Neural progenitor cell (in vitro differentiated cells): ENCODE data around the gene PCNX3. TPM values are rescaled to one million over a fixed set of nuclear protein-coding genes. Genes with fewer than 3 reads are reported as not detected.

Source experiments
- DNase-seq: peaks from one replicate; pipeline ENCODE4 v3.0.0-alpha.2; 2016; ENCODE audit warnings: low spot score
- H2AFZ ChIP-seq: fragments of 200-600 bp; sonication (generic); replicated peaks from 2 replicates; pipeline ENCODE4 v1.6.1; 2016; ENCODE audit warnings: antibody characterized with exemption
- H3F3A ChIP-seq: fragments of 200-600 bp; sonication (generic); 2 replicates; pipeline ENCODE4 v1.6.1; 2016; ENCODE audit warnings: antibody characterized with exemption, low read depth
- H3K27ac ChIP-seq: fragments of 200-600 bp; sonication (generic); 2 replicates; pipeline ENCODE4 v1.5.1; 2016; ENCODE audit warnings: mild to moderate bottlenecking
- H3K27me3 ChIP-seq: fragments of 200-600 bp; sonication (generic); 2 replicates; pipeline ENCODE4 v1.6.1; 2016; ENCODE audit warnings: mild to moderate bottlenecking, moderate library complexity
- H3K36me3 ChIP-seq: fragments of 200-600 bp; sonication (generic); 2 replicates; pipeline ENCODE4 v1.5.1; 2016
- H3K4me1 ChIP-seq: fragments of 200-600 bp; sonication (generic); 2 replicates; pipeline ENCODE4 v1.6.1; 2016; ENCODE audit warnings: mixed run types
- H3K4me2 ChIP-seq: fragments of 200-600 bp; sonication (generic); 2 replicates; pipeline ENCODE4 v1.6.1; 2016
- H3K4me3 ChIP-seq: fragments of 200-600 bp; sonication (generic); 2 replicates; pipeline ENCODE4 v1.5.1; 2016
- H3K79me2 ChIP-seq: fragments of 200-600 bp; sonication (generic); 2 replicates; pipeline ENCODE4 v1.6.1; 2016; ENCODE audit warnings: low read depth
- H3K9ac ChIP-seq: fragments of 200-600 bp; sonication (generic); 2 replicates; pipeline ENCODE4 v1.6.1; 2016
- H3K9me3 ChIP-seq: fragments of 200-600 bp; sonication (generic); 2 replicates; pipeline ENCODE4 v1.5.1; 2016; ENCODE audit warnings: low read depth
- H4K20me1 ChIP-seq: fragments of 200-600 bp; sonication (generic); 2 replicates; pipeline ENCODE4 v1.6.1; 2016; ENCODE audit warnings: low read depth
- H3K27ac Mint-ChIP-seq: 3 replicates; pipeline ENCODE4 v1.8.0; 2021; ENCODE audit warnings: mixed read lengths
- H3K27me3 Mint-ChIP-seq: 2 replicates; pipeline ENCODE4 v1.8.0; 2022; ENCODE audit warnings: low read depth, mild to moderate bottlenecking, inconsistent platforms, moderate library complexity, mixed read lengths; ENCODE audit not compliant: insufficient read depth
- H3K36me3 Mint-ChIP-seq: 3 replicates; pipeline ENCODE4 v1.8.0; 2021; ENCODE audit warnings: mixed read lengths
- H3K4me1 Mint-ChIP-seq: 3 replicates; pipeline ENCODE4 v1.8.0; 2021; ENCODE audit warnings: mixed read lengths
- H3K4me3 Mint-ChIP-seq: 3 replicates; pipeline ENCODE4 v1.8.0; 2021; ENCODE audit warnings: mild to moderate bottlenecking, moderate library complexity, mixed read lengths
- H3K9me3 Mint-ChIP-seq: 3 replicates; pipeline ENCODE4 v1.8.0; 2020; ENCODE audit warnings: mixed read lengths
- EZH2 ChIP-seq: fragments of 200-600 bp; sonication (generic); IDR thresholded peaks from 2 replicates; pipeline ENCODE4 v1.6.1; 2017; ENCODE audit warnings: antibody characterized with exemption, mild to moderate bottlenecking, moderate library complexity
- EZH2phosphoT487 ChIP-seq: fragments of 200-600 bp; sonication (generic); IDR thresholded peaks from 2 replicates; pipeline ENCODE4 v1.6.1; 2017; ENCODE audit warnings: antibody characterized with exemption
- total RNA-seq: library from RNA; depleted of rRNA; stranded (reverse); fragments of >200 nt; gene quantifications from 2 replicates; pipeline ENCODE4 v1.2.3, GENCODE V29; 2015; ENCODE audit warnings: low replicate concordance
- TF ChIP-seq, protein P1 (sequence below): fragments of 200-600 bp; sonication (generic); IDR thresholded peaks from 2 replicates; pipeline ENCODE4 v1.5.1; 2017; ENCODE audit warnings: antibody characterized with exemption, mild to moderate bottlenecking

Gene PCNX3
- total RNA-seq, 1 donor from 2014 or later, result 6.6 TPM

DNA sequence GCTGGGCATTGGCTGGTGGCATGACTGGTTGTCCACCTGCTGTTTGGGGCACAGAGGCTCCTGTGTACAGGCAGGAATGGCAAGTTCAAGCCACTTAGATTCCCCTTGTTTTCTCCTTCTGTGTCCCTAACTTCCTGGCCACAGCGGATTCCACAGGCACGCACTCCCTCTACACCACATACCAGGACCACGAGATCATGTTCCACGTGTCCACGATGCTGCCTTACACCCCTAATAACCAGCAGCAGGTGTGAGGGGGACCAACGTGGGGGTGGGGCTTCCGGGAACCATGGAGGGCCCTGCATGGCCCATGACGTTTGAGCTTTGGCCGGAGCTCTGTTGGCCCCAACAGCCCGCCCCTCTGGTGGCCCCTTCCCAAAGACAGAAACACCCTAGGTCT lies 30.1 kb downstream of the PCNX3 start:
- Histone ChIP-seq H3F3A (no peaks in the 10 kb centered on the region), H3K79me2 (no peaks in the 10 kb centered on the region), H3K27ac (no peak overlapping the region), H3K27me3 (peaks cover 34% of the 10 kb centered on the region), H2AFZ (no peak overlapping the region), H3K4me2 (no peak overlapping the region), H3K9me3 (no peaks in the 10 kb centered on the region), H4K20me1 (peaks cover 6% of the 10 kb centered on the region), H3K4me3 (no peak overlapping the region), H3K4me1 (no peaks in the 10 kb centered on the region), H3K9ac (no peak overlapping the region), H3K36me3 (no peaks in the 10 kb centered on the region)
- Mint-ChIP-seq H3K9me3 (no peaks in the 10 kb centered on the region), H3K4me1 (peaks cover 18% of the 10 kb centered on the region), H3K27ac (peak overlapping the region; percentile 37), H3K27me3 (peaks cover 10% of the 10 kb centered on the region), H3K4me3 (no peak overlapping the region), H3K36me3 (peaks cover 5% of the 10 kb centered on the region)
- DNase-seq, result no peak
- TF ChIP-seq, protein P1, sequence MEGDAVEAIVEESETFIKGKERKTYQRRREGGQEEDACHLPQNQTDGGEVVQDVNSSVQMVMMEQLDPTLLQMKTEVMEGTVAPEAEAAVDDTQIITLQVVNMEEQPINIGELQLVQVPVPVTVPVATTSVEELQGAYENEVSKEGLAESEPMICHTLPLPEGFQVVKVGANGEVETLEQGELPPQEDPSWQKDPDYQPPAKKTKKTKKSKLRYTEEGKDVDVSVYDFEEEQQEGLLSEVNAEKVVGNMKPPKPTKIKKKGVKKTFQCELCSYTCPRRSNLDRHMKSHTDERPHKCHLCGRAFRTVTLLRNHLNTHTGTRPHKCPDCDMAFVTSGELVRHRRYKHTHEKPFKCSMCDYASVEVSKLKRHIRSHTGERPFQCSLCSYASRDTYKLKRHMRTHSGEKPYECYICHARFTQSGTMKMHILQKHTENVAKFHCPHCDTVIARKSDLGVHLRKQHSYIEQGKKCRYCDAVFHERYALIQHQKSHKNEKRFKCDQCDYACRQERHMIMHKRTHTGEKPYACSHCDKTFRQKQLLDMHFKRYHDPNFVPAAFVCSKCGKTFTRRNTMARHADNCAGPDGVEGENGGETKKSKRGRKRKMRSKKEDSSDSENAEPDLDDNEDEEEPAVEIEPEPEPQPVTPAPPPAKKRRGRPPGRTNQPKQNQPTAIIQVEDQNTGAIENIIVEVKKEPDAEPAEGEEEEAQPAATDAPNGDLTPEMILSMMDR, result no peak
- TF ChIP-seq EZH2 (no peak), EZH2phosphoT487 (no peak)

DNA sequence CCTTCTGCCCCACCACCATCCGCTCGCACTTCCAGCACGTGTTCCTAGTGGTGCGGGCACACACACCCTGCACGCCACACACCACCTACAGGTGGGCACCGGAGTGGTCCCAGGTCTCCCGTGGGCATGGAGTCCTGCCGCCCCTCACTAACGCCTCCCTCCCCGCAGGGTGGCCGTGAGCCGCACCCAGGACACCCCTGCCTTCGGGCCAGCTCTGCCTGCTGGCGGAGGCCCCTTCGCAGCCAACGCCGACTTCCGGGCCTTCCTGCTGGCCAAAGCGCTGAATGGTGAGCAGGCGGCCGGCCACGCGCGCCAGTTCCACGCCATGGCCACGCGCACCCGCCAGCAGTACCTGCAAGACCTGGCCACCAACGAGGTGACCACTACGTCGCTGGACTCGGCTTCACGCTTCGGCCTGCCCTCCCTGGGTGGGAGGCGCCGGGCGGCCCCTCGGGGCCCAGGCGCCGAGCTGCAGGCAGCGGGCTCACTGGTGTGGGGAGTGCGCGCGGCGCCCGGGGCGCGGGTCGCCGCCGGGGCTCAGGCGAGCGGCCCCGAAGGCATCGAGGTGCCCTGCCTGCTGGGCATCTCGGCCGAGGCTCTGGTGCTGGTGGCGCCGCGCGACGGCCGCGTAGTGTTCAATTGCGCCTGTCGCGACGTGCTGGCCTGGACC lies 30.8 kb downstream of the PCNX3 start:
- Mint-ChIP-seq H3K4me1 (peaks cover 25% of the 10 kb centered on the region), H3K36me3 (peaks cover 5% of the 10 kb centered on the region), H3K27ac (no peak overlapping the region), H3K4me3 (no peak overlapping the region), H3K27me3 (peaks cover 10% of the 10 kb centered on the region), H3K9me3 (no peaks in the 10 kb centered on the region)
- Histone ChIP-seq H3K9me3 (no peaks in the 10 kb centered on the region), H3F3A (peaks cover 3% of the 10 kb centered on the region), H3K27me3 (peaks cover 34% of the 10 kb centered on the region), H3K4me2 (peak overlapping the region; percentile 78), H3K9ac (no peak overlapping the region), H3K27ac (no peak overlapping the region), H3K79me2 (no peaks in the 10 kb centered on the region), H3K4me1 (no peaks in the 10 kb centered on the region), H2AFZ (no peak overlapping the region), H4K20me1 (peaks cover 11% of the 10 kb centered on the region), H3K4me3 (peak overlapping the region; percentile 48), H3K36me3 (no peaks in the 10 kb centered on the region)
- TF ChIP-seq EZH2, result no peak
- no peak for DNase-seq

DNA sequence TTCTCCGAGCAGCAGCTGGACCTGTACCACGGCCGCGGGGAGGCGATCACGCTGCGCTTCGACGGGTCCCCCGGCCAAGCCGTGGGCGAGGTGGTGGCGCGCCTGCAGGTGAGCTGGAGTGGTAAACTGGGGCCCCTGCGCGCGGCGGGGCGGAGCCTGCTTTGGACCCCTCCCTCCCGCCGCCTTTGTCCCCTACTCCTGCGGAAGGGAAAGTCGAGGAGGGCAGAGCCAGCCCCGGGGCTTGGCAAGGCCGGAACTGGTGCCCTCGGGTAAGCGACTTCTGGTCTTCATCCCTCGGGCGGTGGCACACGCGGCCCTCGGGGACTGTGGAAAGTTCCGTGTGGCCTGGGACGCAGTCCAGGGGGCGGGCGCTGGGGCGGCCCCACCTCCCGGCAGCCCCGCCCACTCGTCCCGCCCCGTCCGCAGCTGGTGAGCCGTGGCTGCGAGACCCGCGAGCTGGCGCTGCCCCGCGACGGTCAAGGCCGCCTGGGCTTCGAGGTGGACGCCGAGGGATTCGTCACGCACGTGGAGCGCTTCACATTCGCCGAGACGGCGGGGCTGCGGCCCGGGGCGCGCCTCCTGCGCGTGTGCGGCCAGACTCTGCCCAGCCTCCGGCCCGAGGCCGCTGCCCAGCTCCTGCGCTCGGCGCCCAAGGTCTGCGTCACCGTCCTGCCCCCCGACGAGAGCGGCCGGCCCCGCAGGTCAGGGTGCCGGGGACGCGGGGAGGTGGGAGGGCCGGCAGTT lies 31.6 kb downstream of the PCNX3 start:
- Histone ChIP-seq H3K4me3 (peak overlapping the region; percentile 48), H2AFZ (peak overlapping the region; percentile 85), H3K4me2 (peak overlapping the region; percentile 78), H3F3A (peaks cover 10% of the 10 kb centered on the region), H3K79me2 (no peaks in the 10 kb centered on the region), H3K27me3 (peaks cover 33% of the 10 kb centered on the region), H3K27ac (no peak overlapping the region), H4K20me1 (peaks cover 18% of the 10 kb centered on the region), H3K4me1 (peaks cover 3% of the 10 kb centered on the region), H3K36me3 (no peaks in the 10 kb centered on the region), H3K9ac (no peak overlapping the region), H3K9me3 (no peaks in the 10 kb centered on the region)
- Mint-ChIP-seq H3K27me3 (peaks cover 5% of the 10 kb centered on the region), H3K4me3 (no peak overlapping the region), H3K27ac (no peak overlapping the region), H3K36me3 (peaks cover 5% of the 10 kb centered on the region), H3K4me1 (peaks cover 28% of the 10 kb centered on the region), H3K9me3 (no peaks in the 10 kb centered on the region)
- TF ChIP-seq EZH2 (peak; percentile 68), EZH2phosphoT487 (peak; percentile 7)
- TF ChIP-seq, protein P1, result no peak
- peak; percentile 57 for DNase-seq
